ENCODE data around the gene SMYD2.
A peak's percentile ranks its signal among the peaks of the same experiment; 100 is the strongest.

Gene SMYD2, protein sequence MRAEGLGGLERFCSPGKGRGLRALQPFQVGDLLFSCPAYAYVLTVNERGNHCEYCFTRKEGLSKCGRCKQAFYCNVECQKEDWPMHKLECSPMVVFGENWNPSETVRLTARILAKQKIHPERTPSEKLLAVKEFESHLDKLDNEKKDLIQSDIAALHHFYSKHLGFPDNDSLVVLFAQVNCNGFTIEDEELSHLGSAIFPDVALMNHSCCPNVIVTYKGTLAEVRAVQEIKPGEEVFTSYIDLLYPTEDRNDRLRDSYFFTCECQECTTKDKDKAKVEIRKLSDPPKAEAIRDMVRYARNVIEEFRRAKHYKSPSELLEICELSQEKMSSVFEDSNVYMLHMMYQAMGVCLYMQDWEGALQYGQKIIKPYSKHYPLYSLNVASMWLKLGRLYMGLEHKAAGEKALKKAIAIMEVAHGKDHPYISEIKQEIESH

DNA sequence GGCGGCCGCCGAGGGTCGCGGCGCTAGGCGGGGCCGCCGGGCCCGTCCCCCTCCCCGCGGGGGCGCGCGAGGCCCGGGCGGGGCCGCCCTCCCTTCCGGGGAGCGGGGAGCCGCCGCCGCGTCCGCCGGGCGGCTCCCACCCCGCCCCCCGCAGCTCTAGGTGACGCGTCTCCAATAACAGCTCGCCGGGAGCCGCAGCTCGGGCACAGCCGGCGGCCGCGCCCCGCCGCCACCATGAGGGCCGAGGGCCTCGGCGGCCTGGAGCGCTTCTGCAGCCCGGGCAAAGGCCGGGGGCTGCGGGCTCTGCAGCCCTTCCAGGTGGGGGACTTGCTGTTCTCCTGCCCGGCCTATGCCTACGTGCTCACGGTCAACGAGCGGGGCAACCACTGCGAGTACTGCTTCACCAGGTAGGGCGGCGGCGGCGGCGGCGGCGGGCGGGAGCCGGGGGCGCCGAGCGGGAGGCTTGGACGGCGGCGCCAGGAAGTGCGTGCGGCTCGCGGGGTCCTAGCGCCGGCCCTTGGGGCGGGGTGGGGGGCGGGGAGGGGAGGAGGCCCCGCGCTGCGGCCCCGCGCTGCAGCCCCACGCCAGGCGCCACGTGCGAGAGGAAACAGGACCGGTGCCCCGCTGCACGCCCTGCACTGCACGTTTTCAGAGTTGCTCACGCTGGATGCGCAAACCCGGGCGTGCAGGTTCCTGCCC, at the start of gene SMYD2:
Gene SMYD2 (plus strand): TSS at position 139 of the 699 bp plus-strand sequence. CDS start 96 bp downstream, at position 235.
- no peak for DNase-seq

DNA sequence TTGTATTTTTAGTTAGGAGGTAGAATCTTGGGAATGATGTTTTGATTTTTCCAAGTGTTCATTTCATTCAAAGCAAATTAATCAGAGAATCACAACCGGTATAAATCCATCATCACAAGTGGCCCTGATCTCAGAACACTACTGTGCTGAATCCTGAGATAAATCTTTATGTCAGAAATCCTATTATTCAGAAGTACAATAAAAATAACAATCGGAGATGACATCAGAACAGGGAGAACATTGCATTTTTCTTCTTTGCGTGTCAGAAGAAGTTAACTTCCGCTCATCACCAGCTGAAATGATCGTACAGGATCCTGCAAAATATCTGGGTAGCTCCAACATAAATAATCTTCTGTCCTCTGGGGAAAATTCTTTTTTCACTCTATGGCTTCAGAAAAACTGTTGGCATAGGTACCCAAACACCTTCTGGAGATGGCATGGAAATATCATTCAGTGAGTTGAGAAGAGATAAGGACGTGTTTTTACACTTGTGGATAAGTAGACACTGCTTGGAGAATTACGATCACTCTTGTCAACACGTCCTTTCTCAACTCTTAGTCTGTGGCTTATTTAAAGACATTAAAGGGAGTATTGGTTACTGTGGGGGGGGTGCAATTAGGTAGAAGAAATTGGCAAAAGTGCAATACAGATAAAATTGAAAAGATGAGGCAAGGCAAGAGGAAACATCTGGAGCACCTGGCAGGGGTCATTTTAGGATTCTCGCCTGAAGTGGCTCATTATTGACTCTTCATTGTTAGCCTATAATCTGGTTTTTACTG, 46.9 kb upstream of the SMYD2 start:
- peak; percentile 96 for DNase-seq

DNA sequence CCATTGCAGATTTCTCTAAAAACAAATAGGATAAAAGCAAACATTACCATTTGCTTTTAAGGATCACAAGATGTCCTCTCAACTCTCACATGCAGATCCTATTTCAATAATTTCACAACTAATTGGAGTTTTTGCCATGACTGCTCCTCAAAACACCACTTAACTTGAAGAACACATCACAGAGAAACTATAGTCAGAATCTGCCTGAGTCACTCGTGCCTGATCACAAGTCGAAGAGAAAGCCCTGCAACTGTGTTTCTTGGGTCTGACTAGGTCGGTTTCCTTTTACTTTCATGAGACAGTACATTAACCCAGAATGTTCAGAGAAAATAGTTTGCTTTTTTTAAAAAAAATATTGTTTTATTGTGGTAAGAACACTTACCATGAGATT, 46.3 kb upstream of the SMYD2 start:
- DNase-seq: peak; percentile 96

DNA sequence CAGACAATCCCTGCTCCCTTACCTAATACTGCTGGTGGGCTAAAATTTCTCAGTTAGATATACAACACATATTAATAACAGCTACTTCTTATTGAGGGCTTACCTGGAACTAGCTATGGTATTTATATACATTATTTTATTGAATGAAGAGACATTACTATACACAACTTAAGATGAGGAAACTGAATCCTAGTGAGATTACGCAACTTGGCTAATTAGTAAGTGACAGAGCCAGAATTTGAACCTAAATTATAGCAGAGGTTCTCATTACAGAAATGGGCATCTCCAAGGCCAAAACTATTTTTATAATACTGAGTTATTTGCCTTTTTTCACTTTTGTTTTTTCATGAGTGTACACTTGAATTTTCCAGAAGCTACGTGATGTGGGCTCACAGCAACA, 44.5 kb upstream of the SMYD2 start:
- DNase-seq: no peak

DNA sequence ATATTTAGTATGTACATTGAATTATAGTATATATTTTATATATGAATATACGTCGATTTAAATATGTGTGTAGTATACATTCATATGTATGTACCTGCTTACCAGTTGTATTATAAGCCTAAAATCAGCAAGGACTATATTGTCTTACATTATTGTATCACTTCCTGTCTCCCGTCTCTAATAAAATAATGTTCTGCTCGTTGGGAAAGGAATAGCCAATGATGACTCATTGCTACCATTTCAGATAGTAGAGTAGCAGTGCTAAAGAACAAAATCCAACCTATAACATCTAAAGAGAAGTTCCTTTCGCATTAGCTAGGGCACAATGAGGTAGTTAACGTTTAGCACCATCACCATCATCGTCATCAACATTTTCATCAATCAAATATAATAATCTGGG, 39.9 kb upstream of the SMYD2 start:
- DNase-seq: no peak

DNA sequence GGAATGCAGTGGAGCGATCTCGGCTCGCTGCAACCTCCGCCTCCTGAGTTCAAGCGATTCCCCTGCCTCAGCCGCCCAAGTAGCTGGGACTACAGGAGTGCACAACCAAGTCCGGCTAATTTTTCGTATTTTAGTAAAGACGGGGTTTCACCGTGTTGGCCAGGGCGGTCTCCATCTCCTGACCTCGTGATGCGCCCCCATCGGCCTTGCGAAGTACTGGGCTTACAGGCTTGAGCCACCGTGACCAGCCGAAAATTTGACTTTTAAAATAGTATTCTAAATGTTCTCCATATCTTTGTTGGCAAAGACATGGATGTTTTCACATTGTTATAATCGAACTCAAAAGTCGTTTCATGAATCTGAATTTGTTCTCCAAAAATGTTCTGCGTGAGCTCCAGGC, 36.7 kb upstream of the SMYD2 start:
- DNase-seq: no peak

DNA sequence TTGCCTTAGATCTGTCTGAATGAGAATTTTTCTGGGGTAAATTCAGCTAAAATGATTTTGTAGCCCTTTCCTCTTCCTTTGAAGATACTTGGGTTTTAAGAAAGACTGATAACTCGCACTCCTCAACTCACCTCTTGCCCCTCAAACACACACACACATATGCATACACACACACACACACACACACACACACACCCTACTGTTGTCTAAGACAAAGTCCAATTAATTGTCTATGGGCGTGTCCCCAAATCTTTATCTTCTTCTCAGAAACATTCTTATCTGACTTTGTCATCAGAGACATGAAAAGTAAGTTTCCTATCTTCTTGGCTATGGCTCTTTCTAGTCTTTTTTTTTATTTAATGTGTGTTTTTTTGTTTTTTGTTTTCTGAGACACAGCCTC, 36.1 kb upstream of the SMYD2 start:
- no peak for DNase-seq

DNA sequence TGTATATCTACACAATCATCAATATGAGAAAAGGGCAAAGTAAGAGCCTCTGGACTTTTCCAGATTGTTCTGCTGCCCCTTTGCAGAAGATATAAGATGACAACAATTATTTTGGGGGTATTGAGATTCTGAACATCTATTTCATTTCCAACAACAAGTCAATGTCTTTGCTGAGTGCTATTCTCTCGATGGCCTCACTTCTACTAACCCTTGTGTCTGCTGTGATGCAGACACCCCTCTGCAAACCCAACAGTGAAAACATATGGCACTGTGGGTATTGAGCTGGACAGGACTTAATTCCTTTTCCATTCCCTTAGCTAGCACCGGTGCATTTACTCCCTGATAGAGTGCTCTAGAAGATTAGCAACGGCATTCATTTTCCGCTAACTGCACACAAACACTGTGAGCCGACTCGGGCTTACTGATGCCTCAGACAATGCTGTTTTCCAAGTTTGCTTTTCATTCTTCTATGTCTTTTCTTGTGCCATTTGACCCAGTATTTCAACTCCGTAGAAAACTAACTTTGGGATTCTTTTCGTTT, 33.4 kb upstream of the SMYD2 start:
- no peak for DNase-seq

DNA sequence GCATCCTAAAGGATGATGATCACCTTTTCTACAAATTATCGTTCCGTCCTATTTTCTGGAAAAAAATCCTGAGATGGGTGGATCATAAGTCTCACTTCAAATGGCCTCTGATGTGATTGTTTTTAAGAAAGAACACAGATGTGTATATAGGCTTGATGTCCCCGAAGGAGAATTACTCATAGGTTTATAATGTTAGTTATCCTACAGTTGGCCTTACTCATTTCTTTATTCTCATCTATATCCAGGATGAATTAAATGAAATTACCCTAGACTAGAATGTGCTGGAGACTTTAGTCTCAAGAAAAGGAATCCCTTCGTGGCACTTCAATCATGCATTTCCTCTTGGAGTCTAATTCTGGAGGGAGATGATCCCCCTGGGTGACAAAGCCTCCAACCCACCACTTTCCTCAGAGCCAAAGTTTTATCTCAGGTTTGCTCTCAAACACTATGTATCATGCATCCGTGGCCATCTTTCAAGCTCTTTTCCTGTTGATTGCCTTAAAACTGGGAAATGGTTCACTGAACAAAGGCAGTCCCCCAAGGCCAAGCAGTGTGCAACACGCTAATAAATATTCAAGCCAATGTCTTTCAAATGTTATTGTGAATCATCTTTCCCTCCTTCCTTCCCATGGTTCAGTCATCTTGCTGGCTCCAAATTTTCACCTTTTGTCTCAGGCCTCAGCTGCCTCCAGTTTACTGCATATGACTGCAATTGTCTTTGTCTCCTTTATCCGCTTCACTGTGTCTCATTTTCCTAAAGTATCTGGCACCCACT, 32.5 kb upstream of the SMYD2 start:
- DNase-seq: no peak

DNA sequence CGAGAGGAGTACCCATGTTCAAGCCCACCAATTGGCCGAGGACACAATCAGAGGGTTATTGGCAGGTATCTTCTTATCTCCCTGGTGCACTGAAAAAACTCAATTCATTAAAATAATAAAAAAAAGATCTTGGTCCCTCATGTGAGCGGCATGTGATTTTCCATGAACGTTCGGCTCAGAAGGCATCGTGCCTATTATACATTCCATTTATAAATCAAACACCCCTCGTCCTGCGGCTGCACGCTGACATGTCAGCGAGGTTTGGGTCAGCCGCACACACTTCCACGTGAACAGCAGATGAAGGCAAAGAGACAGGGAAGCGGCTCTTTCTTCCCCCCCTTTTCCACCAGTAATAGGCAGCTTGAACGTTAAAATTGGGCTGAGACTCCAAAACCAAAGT, 31.3 kb upstream of the SMYD2 start:
- DNase-seq: no peak

DNA sequence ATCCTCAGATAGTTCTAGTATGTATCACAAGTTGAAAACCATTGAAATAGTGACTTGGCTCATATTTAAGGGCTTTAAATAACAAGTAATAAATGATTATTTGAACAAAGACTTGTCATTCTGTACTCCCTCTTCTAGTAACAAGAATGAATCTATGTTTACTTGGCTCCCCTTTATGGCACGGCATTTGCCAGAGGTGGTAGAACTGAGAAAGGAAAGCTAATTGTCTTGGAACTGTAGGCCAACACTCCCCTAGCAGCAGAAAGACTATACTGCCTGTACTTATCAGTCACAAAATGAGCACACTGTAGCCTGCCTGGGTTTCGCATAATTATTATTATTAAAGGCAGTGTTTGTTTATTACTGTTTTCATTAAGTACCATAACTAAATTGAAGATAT, 29.6 kb upstream of the SMYD2 start:
- no peak for DNase-seq

DNA sequence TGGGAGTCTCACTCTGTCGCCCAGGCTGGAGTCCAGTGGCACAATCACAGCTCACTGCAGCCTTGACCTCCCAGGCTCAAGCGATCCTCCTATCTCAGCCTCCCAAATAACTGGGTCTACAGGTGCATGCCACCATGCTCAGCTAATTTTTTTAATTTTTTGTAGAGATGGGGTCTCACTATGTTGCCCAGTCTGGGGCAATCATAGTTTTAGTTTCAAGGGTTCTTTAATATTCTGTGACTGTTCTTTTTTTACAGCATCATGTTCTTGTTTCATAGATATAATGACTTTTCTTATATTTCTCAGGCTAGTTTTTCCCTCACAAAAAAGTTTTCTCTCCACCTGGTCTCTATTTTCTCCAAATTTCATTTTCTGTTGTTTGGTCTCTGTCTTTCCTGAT, 25.4 kb upstream of the SMYD2 start:
- DNase-seq: no peak

DNA sequence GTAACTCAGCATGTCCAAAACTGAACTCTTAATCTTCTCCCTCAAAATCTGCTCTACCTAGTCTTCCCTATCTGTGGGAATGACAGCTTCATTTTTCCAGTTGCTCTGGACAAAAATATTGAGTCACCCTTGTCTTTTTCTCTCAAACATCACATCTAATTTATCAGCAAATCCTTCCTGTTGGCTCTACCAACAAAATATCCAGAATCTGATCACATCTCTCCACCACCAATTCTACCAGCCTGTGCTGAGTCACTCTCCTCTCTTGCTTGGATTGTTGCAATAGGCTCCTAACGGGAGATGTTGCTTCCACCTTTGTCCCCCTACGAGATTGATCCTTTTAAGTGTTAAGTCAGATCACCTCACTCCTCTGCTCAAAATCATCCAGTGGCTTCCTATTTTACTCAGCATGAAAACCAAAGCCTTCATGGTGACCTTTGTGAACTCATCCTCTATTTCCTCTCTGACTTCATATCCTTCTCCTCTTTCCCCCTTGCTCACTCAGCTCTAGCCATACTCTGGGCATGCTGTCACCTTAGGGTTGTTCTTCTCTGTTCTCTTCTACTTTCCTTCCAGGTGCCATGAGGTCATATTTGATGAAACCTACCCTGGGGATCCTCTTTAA, 21.5 kb upstream of the SMYD2 start:
- no peak for DNase-seq

DNA sequence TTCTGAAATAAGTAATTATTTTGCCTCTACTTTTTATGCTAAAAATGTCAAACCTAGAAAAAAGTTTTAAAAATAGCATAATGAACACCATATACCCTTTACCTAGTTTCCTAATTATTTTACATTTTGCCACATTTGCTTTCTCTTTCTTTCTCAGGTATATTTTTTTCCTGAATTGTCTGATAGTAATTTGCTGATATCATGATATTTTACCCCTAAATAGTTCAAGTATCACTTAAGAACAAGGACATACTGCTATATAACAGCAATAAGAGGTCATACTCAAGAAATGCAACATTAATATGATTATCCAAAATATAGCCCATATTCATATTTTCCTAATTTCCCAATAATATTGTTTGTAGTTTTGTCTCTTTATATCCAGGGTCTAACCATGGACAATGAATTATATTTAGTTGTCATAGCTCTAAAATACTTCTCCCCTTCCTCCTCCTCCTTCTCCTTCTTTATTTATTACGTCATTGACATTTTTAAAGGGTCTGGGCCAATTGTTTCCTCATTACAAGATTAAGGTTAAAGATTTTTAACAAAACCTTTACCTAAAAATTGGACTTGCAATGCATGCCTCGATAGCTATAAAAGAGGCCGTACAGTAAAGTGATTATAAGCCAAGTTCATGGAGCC, 20.3 kb upstream of the SMYD2 start:
- DNase-seq: no peak

DNA sequence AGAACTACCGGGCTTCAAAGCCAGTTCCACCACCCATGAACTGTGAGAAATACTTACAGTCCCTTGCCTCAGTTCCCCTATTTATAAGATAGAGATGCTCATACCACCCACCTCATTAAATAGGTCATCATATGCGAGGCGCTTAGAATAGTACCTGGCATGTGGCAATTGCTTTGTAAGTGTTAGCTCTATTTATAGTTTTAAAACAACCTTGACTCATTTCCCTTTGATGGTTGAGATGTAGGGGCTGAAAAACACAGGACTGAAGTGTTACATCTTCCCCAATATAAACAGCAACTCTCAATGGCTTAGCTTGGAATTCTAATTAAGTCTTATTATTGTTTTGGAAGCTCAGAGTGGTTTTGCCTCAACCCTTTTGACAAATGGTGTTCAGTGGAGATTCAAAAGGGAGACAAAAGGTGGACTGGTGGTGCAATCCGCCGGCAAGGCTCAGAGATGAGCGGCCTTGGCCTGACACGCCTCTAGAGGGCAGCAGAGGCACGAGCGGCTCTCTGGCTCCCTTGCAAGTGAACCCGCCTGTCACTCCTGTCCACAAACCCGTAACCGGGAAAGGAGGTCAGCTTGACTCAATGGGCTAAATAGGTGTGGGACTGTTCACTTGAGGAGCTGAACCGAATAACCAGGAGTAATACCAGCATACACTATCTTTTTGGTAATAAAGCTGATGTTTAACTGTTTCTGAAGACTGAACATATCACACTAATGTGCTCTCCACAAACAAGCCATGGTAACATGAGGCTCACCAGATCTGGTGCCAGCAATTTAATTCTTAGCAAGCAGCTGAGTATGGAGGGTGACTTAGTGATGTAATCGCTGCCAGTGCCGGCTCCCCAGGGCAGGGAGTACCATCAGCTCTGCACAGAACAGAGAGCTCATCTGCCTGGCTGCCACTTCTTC, 19.5 kb upstream of the SMYD2 start:
- peak; percentile 86 for DNase-seq

DNA sequence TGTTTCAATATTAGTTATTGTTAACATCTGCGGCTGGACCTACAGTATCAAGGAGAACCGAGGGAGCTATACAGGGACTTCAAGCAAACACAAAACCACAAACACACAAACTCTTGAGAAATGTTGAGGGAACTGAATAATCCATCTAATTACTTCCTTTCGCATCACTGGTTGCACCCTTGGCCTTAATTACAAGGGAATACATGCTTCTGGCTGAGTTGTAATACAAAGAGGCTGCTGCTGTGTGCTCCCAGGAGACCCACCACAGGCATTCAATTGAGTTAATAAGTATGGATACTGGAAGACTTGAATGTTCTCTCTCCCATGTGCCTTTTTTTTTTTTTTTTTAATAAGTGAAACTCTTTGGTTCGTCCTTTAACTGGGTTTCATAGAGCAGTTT, 16.8 kb upstream of the SMYD2 start:
- no peak for DNase-seq

DNA sequence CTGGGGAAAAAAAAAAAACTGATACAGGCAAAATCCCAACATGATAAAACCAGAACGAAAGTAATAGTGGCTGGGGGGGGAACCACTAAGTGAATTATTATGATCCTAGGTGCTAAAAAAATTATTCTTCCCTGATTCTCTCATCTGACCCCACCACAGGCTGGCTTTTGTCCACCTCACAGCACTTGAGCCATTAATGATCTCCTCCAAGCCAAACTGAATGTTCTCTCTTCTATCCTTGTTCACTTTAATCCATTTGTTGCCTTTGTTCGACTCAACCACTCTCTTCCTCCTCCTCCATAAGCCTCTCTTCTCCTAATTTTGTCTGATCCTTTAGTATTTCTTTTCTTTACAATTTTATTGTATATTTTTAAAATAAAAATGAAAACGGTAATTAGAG, 16.0 kb upstream of the SMYD2 start:
- DNase-seq: no peak

DNA sequence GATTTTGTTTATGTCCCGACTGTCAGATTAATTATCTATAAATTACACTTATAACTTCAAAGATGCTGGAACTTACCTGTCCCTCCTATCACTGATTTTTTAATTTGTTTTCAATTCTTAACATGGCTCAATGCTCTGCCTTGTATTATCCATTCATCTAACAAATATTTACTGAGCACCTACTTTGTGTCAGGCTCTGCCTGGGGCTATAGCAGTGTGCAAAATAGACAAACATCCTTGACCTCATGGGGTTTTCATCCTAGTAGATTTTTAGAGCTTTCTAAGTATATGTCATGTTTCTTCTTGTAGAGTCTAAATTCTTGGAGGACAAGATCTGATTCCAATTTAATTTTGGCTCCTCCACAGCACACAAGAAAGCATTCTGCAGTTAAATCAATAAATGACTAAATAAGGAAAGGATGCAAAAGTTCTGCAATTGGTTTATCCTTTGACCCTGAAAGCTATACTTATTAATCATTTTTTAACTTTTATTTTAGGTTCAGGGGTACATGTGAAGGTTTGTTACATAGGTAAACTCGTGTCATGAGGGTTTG, 10.8 kb upstream of the SMYD2 start:
- DNase-seq: no peak

DNA sequence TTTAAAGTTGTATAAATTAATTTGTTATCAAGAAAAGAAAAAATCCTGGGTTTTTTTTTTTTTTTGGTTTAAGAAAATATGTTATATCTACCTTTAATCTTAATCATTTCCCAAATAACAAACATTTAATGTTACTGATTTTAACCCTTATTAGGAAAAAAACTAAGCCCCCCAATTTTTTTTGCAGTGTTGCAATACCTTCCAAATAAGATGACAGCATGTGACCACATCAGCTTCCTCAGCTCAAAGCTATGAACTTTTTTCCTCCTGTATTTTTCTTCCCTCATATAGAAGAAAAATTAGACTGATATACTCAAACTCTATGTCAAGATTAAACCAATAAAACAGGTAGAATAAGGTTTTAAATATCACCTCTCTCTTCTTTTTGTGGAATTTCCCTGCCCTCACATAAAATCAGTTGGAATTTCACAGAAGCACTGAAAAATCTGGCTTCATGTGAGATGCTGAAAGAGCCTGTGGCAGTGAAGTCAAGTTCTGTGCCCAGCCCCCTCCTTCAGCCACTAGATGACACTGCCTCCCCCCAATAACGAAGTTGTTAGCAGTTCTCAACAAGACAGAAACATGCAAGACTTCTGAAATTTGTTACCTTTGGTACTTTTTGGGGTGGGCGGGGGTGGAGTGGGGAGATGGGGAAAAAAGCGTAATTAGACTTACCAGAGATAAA, 9.6 kb upstream of the SMYD2 start:
- DNase-seq: no peak

Data from NCI-H2081 treated with DMSO at 0.1 percent for 48 hours (cell line).